Adrenal gland (tissue), 5 donors: Measurements from ENCODE around the gene NOTCH3.

ENCODE experiments used
- CTCF ChIP-seq, 6 experiments: fragments of 450-650 bp in 4 of 6; fragments of 200-600 bp in 2 of 6; sonication (generic) in 1 of 6; IDR thresholded peaks; 1 replicate in 5 of 6; 2 replicates in 1 of 6; pipeline versions ENCODE4 v1.5.1 to v1.8.0; 2016 to 2021; ENCODE audit warnings: antibody characterized with exemption in 6 of 6, mild to moderate bottlenecking in 2 of 6, moderate library complexity in 1 of 6
- POLR2A ChIP-seq, 2 donors: fragments of 450-650 bp; IDR thresholded peaks; one replicate each; pipeline ENCODE4 v1.6.1; 2017; ENCODE audit warnings: antibody characterized with exemption in 2 of 2, mild to moderate bottlenecking in 2 of 2, moderate library complexity in 1 of 2
- donor health status: DM: no; HTN: no; CAD: no.

- no peak for TF ChIP-seq CTCF (IDR thresholded peaks at IDR 0.05)
- no peak for TF ChIP-seq POLR2A (IDR thresholded peaks at IDR 0.05)
These were observed 42.6 kb upstream of the NOTCH3 start for GRCh38 chr19:15243236-15243957.
